Measurements from ENCODE around the gene ITGA11. TPM values are rescaled to one million over a fixed set of nuclear protein-coding genes. Genes with fewer than 3 reads are reported as not detected.

The ITGA11 gene
- total and polyA plus RNA-seq, 12 donors = 1.4 to 25.9 (median 12.3) TPM

- Histone ChIP-seq H3K27me3 (peaks cover 0 to 3% (median 0%) of the 10 kb centered on the region in 7 donors), H3K27ac (no peak overlapping the region), H3K36me3 (peaks cover 0 to 33% (median 0%) of the 10 kb centered on the region in 9 donors), H3K9me3 (no peaks in the 10 kb centered on the region), H3K4me1 (peaks cover 0 to 19% (median 13%) of the 10 kb centered on the region in 9 donors), H3K4me3 (no peak overlapping the region)
- intact Hi-C loops (cut with DNase I) = no loop called here
- ATAC-seq (no peak), DNase-seq (no peak)
- WGBS, 2 donors = 95 to 96% methylated on average over 16 of the region's 16 CpGs
- TF ChIP-seq CTCF (IDR thresholded peaks at IDR 0.05) = no peak
Measured at GRCh38 chr15:68317281-68318007, 114.5 kb downstream of the ITGA11 start.

GRCh38 chr15:68316061-68316804 lies 115.7 kb downstream of the ITGA11 start:
- peaks cover 0 to 19% (median 13%) of the 10 kb centered on the region in 9 donors for H3K4me1 ChIP-seq
- no peak overlapping the region for H3K4me3 ChIP-seq
- DNase-seq = no peak
- TF ChIP-seq CTCF (IDR thresholded peaks at IDR 0.05) = peak in 5 of 9 donors; percentile 11 to 40 (median 17)
- peaks cover 0 to 36% (median 0%) of the 10 kb centered on the region in 9 donors for H3K36me3 ChIP-seq
- H3K27me3 ChIP-seq = peaks cover 0 to 3% (median 0%) of the 10 kb centered on the region in 7 donors
- intact Hi-C loops (cut with DNase I) = no loop called here
- 67 to 75% methylated on average over 17 of the region's 17 CpGs for WGBS, 2 donors
- no peaks in the 10 kb centered on the region for H3K9me3 ChIP-seq
- peak overlapping the region in 3 of 10 donors; percentile 26 to 39 (median 30) for H3K27ac ChIP-seq
- peak in 3 of 8 donors; percentile 4 to 50 (median 32) for ATAC-seq

GRCh38 chr15:68315495-68316031 lies 116.4 kb downstream of the ITGA11 start:
- Histone ChIP-seq H3K4me1 (peaks cover 0 to 23% (median 13%) of the 10 kb centered on the region in 9 donors), H3K27ac (peak overlapping the region in 3 of 10 donors; percentile 26 to 39 (median 30)), H3K4me3 (no peak overlapping the region), H3K9me3 (no peaks in the 10 kb centered on the region), H3K36me3 (peaks cover 0 to 39% (median 0%) of the 10 kb centered on the region in 9 donors), H3K27me3 (peaks cover 0 to 3% (median 0%) of the 10 kb centered on the region in 7 donors)
- 77 to 81% methylated on average over 11 of the region's 11 CpGs for WGBS, 2 donors
- DNase-seq (no peak), ATAC-seq (peak in 5 of 8 donors; percentile 35 to 75 (median 55))
- intact Hi-C loops (cut with DNase I) = no loop called here
- no peak for TF ChIP-seq CTCF (IDR thresholded peaks at IDR 0.05)

- intact Hi-C loops (cut with DNase I) = no loop called here
- Histone ChIP-seq H3K27ac (no peak overlapping the region), H3K4me3 (no peak overlapping the region), H3K36me3 (peaks cover 0 to 39% (median 0%) of the 10 kb centered on the region in 9 donors), H3K4me1 (peaks cover 0 to 28% (median 15%) of the 10 kb centered on the region in 9 donors), H3K27me3 (peaks cover 0 to 3% (median 0%) of the 10 kb centered on the region in 7 donors), H3K9me3 (no peaks in the 10 kb centered on the region)
- 85 to 92% methylated on average over 1 of the region's 1 CpG for WGBS, 2 donors
- no peak for ATAC-seq
- DNase-seq = no peak
- no peak for TF ChIP-seq CTCF (IDR thresholded peaks at IDR 0.05)
Measured at GRCh38 chr15:68315035-68315434, 116.9 kb downstream of the ITGA11 start.
